Left hindlimb (tissue), 1 donor: Measurements from ENCODE around the gene APOA4.

Source experiments
- DNase-seq: peaks from one replicate; pipeline ENCODE4 v3.0.0-alpha.2; 2018

The APOA4 gene

GRCh38 chr11:116823031-116823843 lies at the start of gene APOA4:
TSS of gene APOA4 (minus strand) at chr11:116823304. CDS start at chr11:116823191, 113 bp downstream.
- no peak for DNase-seq

- no peak for DNase-seq
Observed at GRCh38 chr11:116871248-116871647, 48.1 kb upstream of the APOA4 start.

- DNase-seq = no peak
Observed at GRCh38 chr11:116870054-116870453, 47.0 kb upstream of the APOA4 start.

GRCh38 chr11:116869610-116870009 lies 46.5 kb upstream of the APOA4 start:
- no peak for DNase-seq

- no peak for DNase-seq
Observed at GRCh38 chr11:116868066-116868465, 45.0 kb upstream of the APOA4 start.

- DNase-seq = no peak
Observed at GRCh38 chr11:116867619-116868018, 44.5 kb upstream of the APOA4 start.

- no peak for DNase-seq
Observed at GRCh38 chr11:116866804-116867455, 43.8 kb upstream of the APOA4 start.

- no peak for DNase-seq
Observed at GRCh38 chr11:116865696-116866095, 42.6 kb upstream of the APOA4 start.

GRCh38 chr11:116864531-116864930 lies 41.4 kb upstream of the APOA4 start:
- DNase-seq = no peak

- DNase-seq = no peak
Observed at GRCh38 chr11:116862951-116863350, 39.8 kb upstream of the APOA4 start.

GRCh38 chr11:116862185-116862584 lies 39.1 kb upstream of the APOA4 start:
- DNase-seq = no peak

GRCh38 chr11:116861539-116861938 lies 38.4 kb upstream of the APOA4 start:
- DNase-seq = no peak

GRCh38 chr11:116860303-116860702 lies 37.2 kb upstream of the APOA4 start:
- no peak for DNase-seq

- no peak for DNase-seq
Observed at GRCh38 chr11:116859175-116859574, 36.1 kb upstream of the APOA4 start.

- no peak for DNase-seq
Observed at GRCh38 chr11:116857936-116858335, 34.8 kb upstream of the APOA4 start.

GRCh38 chr11:116857316-116857715 lies 34.2 kb upstream of the APOA4 start:
- no peak for DNase-seq

- DNase-seq = no peak
Observed at GRCh38 chr11:116856423-116856822, 33.3 kb upstream of the APOA4 start.

- DNase-seq = no peak
Observed at GRCh38 chr11:116855413-116855812, 32.3 kb upstream of the APOA4 start.

- DNase-seq = no peak
Observed at GRCh38 chr11:116853461-116854073, 30.5 kb upstream of the APOA4 start.

- no peak for DNase-seq
Observed at GRCh38 chr11:116852261-116853031, 29.3 kb upstream of the APOA4 start.

GRCh38 chr11:116851626-116852025 lies 28.5 kb upstream of the APOA4 start:
- DNase-seq = no peak

- DNase-seq = no peak
Observed at GRCh38 chr11:116849486-116849885, 26.4 kb upstream of the APOA4 start.

- DNase-seq = no peak
Observed at GRCh38 chr11:116849060-116849459, 26.0 kb upstream of the APOA4 start.
